Embryonic facial prominence (tissue), 1 donor: ENCODE measurements around the gene SNTA1.
"Not testable (repeated sequence)": the region's sequence is repeated elsewhere in the genome, so short reads cannot be mapped to it uniquely, and the experiment has no call there.

Experiments used
- DNase-seq: peaks from one replicate; pipeline ENCODE4 v3.0.0-alpha.2; 2016; ENCODE audit errors: extremely low spot score

SNTA1 gene

DNA sequence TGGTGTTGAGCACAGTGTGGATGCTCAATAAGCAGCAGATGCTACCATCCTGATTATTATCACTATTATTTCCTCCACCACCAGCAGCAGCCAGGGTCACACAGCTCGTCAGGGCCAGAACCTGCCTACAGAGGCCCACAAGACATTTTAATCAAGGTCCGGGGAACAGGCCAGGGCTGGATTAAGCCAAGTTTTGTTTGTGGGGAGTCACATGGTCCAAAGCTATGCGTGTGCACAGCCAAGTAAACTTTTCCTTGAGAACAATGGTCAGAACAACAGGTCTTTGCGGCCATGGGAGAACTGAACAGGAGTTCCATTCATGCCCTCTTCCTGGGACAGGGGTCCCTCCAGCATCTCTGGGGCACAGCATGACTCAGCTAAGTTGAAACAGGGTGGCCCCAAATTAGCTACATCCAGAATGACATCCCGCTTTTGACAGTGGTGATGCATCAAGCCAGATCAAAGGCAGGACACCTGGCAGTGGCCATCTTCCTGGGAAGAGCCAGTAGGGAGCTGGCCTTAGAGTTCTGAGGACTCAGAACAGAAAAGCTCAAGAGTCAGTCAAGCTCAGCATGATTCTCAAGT, 11.7 kb downstream of the SNTA1 start:
- no peak for DNase-seq

- DNase-seq, result not testable (repeated sequence)
These were observed 19.7 kb downstream of the SNTA1 start for GRCh38 chr20:33423875-33424274.

- no peak for DNase-seq
These were observed 20.3 kb downstream of the SNTA1 start for GRCh38 chr20:33423141-33423834.

GRCh38 chr20:33419140-33419974, 24.2 kb downstream of the SNTA1 start:
- no peak for DNase-seq

DNA sequence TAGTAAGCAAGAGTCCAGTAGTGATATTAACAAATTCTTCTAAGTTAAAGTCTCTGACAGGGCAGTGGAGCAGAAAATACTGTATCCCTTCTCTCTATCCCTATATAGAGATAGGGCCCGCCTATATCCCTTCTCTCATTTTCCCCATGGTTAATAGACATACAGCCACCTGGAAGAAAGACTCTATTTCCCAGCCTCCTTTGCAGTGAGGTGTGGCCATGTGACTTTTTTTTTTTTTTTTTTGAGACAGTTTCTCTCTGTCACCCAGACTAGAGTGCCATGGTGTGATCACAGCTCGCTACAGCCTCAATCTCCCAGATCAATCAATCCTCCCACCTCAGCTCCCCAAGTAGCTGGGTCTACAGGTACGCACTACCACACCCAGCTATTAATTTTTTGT, 25.5 kb downstream of the SNTA1 start:
- DNase-seq, result no peak

GRCh38 chr20:33415948-33416347, 27.6 kb downstream of the SNTA1 start:
- no peak for DNase-seq

- no peak for DNase-seq
These were observed 31.1 kb downstream of the SNTA1 start for GRCh38 chr20:33412484-33412838.

GRCh38 chr20:33411711-33412483, 31.7 kb downstream of the SNTA1 start:
- no peak for DNase-seq

DNA sequence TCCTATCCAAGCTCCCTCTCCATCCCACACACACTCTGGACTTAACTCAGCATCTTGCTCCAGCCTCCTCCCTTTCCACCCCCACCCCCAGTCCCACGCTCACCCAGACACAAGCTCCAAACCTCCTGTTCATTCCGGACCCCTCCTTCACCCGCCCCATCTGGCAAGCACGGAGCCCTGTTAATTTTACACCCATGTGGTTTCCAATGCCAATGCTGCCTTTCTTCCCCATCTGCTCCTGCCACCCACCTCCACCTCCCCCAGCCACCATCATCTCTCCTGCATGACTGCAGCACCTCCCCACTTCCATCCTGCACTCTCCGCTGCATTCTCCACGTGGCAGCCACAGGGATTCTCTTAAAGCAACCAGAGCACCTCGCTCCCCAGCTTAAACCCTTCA, 32.3 kb downstream of the SNTA1 start:
- DNase-seq, result no peak

DNA sequence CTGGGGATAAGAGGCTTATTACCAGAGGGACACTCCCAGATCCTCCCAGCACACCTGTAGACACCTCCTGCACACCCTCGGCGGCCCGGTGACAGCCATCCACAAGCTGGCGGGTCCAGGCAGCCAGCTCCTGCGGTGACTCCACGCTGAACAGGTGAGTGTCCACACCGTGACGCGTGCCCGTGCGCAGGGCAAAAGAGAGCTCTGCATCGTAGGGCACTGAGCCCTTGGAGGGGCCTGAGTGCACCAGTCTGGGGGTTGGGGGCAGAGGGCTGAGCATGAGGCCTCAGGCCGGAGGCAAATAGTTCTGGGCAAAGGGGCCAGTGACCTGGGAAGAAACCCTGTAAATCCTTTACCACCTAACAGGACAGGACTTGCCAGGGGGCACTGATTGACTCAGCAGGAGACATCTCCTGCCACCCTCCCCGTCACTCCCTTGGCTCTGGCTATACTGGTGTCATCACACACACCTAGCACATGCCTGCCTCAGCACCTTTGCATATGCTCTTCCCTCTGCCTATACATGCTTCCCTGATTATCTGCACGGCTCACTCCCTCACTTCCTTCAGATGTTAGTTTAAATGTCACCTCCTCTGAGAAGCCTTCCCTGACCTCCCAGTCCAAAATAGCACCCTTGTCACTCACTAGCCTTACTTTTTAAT, 33.4 kb downstream of the SNTA1 start:
- DNase-seq, result no peak

DNA sequence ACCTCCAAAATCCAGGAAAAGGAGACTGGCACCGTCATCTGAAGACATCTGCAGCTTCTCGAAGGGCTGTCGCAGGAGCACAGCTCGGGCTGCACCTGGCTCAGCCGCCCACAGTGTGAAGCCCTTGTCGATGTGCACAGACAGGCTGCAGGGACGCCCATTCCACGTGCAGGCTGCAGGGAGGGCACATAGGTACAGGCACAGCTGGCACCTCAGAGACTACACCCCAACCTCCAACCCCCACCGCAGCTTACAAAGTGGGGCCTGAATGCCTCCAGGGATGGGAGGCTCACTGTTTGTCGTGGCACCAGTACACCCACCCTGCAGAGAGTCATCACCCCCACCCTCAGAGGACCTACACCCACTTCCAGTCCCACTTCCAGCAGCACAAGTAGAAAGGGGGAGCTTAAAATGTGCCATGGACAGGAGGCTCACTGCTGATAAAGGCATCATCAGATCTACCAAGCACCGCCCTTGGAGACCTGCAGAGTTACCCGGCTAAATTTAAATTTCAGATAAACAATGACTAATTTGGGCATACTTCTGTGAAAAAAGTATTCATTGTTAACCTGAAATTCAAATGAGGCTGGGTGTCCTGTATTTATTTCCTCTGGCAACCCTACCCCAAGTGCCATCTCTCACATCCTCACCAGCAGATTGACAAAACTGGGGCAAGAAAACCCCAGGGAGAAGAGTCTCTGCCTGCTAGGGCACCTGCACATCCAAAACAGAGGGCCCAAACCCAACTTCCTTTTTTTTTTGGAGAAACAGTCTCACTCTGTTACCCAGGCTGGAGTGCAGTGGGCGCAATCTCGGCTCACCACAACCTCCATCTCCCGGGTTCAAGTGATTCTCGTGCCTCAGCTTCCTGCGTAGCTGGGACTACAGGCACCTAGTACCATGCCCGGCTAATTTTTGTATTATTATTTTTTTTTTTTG, 34.6 kb downstream of the SNTA1 start:
- no peak for DNase-seq

DNA sequence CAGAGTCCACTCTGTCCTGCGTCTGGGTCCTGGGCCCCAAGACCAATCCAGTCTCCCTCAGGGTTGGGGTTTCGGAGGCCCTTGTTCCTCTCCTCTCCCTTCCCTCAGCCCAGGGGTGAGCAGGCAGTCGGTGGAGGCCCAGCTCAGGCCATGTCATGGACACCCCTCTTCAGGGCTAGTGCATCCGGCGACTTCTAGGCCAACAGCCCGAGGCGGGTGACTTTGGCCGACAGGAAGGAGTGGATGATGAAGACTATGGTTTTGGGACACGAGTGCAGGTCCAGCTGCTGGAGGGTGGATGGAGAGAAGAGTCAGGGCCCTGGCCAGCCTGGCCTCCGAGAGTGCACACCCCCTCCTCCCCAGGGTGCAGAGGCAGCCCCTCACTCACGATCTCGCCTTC, 35.2 kb downstream of the SNTA1 start:
- no peak for DNase-seq

DNA sequence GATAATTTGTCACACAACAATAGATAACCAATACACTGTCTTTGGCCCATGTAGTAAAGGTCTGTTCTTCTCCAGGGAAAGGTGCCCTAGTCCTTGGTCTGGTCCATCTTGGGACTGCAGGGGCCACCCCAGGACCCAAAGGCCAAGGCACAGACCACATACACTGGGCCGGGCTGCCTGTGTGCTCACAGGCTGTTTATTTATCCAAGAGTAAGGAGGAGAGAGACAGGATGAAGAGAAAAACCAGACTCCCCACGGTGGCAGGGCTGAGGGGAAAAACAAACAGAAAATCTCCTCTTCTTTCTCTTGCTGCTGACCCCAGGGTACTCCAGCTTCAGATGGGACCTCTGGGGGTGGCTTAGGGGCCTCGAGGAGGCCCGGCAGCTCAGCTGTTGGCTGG, 35.8 kb downstream of the SNTA1 start:
- DNase-seq, result no peak

DNA sequence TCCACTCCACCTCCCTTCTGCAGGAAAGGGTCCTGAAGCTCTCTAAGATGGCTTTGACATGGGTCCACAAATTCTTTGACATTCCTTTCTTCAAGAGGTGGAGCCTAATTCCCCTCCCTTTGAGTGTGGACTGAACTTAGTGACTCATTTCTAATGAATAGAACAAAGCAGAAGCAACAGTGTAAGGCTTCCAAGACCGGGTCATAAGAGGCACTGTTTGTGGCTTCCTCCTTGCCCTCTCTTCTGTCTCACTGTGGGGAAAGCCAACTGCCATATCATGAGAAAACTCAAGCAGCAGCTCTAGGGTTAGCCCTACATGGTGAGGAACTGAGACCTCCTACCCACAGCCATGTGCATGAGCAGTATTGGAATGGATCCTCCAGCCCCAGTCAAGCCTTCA, 36.3 kb downstream of the SNTA1 start:
- no peak for DNase-seq

DNA sequence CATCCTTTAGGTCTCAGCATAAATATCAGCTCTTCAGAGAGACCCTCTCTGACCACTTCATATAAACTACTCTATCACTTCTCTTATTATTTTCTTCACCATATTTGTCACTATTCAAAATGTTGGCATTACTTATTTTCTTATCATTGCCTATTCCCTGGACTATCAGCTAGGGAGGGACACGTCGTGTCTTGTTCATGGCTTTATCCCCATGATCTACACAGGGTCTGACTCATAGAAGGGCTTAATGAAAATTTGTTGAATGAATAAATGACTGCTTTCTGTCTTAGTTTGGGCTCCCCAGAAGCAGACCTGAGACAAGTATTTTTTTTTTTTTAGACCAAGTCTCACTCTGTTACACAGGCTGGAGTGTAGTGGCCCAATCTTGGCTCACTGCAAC, 39.3 kb downstream of the SNTA1 start:
- no peak for DNase-seq

DNA sequence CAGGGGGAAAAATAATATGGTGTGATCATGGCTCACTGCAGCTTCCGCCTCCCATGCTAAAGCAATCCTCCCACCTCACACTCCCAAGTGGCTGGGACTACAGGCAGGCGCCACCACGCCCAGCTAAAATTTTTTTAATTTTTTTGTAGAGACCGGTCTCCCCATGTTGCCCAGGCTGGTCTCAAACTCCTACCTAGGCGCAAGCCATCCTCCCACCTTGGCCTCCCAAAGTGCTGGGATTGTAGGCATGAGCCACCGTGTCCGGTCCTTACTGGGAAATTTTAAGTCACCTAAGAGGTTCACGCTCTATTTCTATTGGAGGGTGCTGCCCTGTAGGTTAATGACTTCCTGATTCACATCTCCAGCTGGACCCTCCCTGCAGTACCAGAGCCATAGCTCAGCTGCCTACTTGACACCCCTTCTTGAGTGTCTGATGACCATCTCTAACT, 41.6 kb downstream of the SNTA1 start:
- DNase-seq, result no peak

DNA sequence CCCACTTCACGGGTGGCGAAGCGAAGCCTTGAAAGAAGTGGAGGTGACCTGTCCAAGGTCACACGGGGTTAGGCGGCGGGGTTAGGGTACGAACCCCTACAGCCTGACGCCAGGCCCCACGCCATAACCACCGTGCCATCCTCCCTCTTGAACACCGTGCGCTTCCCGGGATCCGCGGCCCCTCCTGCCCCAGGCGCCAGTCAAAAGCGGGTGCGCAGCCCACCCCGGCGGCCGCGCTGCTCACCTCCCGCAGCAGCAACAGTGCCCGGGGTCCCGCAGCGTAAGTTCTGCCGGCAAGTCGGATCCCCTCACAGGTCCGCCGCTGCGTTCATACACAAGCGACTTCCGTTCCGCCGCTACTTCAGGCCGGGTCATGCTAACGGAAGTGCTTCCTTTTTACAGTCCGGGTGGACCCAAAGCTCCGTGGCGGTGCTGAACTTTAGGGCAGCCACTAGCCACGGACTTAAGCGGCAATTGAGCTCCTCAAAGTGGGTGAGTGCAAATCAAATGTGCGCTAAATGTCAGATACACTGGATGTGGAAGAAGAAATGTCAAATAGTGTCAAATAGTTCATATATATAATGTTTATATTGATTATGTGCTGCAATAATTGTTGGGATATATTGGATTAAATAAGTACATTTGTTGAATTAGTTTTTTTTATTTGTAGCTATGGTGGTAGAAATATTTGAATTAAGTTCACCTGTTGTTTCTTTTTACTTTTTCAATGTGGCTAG, 42.2 kb downstream of the SNTA1 start, which contains the start of gene CDK5RAP1:
CDK5RAP1 (minus strand) TSS at position 336 of the 737 bp plus-strand sequence. CDS start 4,455 bp downstream, outside the sequence.
- DNase-seq, result peak; percentile 82

- no peak for DNase-seq
These were observed 42.8 kb downstream of the SNTA1 start for GRCh38 chr20:33400812-33401183.

DNA sequence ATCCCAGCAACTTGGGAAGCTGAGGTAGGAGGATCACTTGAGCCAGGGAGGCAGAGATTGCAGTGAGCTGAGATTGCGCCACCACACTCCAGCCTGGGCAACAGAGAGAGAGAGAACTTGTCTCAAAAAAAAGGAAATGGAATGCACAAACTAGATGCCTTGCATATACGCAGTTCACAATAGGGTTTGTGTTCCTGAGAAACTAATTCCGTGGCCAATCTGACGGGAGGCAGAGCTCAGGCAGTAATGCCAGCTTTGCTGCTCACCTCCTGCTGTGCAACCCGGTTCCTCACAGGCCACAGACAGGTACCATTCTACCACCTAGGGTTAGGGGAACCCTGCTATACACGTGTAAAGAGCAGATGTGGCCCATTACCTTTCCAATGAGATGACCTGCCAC, 43.6 kb downstream of the SNTA1 start:
- no peak for DNase-seq

DNA sequence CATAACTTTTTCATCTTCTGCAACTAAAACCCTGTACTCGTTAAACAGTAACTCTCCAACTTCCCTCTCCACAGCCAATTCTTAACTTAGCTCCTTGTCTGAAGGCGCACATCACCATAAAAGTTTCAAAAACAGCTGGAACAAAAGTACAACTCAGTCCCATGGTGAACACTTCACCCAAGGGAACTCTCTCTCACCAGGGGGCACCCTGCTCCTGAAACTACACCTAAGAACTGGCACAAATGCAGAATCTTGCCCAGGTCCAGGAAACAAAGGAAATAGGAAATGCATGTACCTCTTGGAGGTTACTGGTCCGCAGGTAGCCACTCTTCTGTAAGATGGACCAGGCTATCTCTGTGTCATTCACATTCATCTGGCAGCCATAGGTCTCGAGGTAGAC, 48.8 kb downstream of the SNTA1 start:
- DNase-seq, result no peak
